Measurements from ENCODE around the gene DENND5B.
"Not testable (repeated sequence)": the region's sequence is repeated elsewhere in the genome, so short reads cannot be mapped to it uniquely, and the experiment has no call there.

DENND5B gene

DNA sequence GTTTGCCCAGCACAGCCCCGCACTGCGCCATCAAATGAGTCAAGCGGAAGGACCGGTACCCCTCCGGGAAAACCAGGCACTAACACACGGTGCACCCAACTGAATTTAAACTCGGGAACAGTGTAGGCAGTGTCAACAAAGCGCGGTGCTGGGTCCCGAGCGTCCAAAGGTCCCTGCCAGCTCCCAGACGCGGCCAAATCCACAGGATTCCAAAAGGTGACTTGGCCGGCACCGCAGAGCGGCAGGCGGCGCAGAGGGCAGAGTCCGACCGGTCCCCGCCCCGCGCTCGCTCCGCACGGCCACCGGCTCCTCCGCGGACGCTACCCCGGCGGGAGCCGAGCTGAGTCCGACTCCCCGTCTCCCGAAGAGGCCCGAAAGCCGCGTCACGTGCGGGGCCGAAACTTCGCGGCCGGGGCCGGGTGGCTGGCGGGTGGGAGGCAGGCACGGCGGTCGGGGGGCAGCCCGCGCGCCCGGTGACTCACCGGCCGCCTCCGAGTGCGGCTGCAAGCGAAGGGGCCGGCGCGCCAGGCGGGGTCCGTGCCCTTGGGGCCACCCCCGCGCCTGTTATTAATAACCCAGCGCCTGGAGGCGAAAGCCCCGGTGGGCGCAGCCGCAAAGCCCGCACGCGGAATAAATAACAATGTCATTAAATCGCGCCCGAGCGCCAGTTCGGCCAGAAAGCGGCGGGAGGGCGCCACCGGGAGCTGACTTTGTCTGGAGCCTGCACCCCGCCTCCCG lies 863 bp downstream of the DENND5B start:
- peak; percentile 15 to 47 for DNase-seq

GRCh38 chr12:31589598-31589903 lies 1.4 kb downstream of the DENND5B start:
- DNase-seq, result no peak

- no peak for DNase-seq
Measured at GRCh38 chr12:31588976-31589375, 2.0 kb downstream of the DENND5B start.

DNA sequence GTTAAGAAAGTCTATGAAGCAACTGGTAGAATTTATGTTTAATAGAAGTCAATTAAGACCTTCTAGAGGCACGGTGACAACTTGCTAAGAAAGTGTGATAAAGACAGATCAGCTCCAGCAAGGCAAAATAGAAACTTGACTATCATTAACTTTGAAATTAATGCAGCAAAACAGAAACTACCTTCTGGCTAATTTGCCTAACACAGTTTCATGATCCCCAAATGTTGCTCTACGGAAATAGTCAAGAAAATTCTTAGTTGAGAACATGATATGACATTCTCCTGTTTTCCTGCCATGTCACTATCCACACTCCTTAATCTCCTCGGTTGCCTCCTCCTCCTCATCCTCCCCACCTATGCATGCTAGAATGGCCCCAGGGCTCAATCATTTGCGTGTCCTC lies 4.2 kb downstream of the DENND5B start:
- no peak for DNase-seq

GRCh38 chr12:31585895-31586294 lies 5.0 kb downstream of the DENND5B start:
- DNase-seq, result no peak

DNA sequence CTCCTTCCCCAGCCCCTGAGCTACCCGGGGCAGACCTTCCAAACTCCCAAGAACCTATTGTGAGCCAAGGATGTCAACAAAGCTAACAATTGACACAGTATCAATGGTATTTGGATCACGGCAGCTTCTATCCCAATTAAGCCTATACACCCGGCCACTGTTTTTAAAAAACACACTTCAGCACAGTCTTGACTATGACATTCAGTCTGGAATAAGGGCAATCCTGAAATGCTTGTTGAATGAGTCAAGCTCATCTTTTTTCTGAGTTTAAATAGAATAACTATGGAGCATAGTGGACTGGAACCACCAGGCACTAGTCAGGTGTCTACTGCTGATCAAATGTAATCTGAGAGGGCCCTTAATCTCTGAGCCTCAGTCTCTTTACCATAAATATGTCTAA lies 5.7 kb downstream of the DENND5B start:
- no peak for DNase-seq

DNA sequence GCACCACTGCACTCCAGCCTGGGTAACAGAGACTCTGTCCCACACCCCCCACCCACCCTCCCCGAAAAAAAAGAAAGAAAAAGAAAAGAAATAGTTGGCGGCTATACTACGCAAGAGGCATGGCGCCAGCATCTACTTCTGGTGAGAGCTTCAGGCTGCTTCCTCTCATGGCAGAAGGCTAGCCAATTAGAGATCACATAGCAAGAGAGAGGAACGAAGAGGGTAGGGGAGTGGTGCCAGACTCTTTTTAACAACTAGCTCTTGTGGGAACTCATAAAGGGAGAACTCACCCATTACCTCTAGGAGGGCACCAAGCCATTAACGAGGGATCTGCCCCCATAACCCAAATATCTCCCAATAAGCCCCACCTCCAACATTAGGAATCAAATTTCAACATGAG lies 6.2 kb downstream of the DENND5B start:
- DNase-seq, result no peak

DNA sequence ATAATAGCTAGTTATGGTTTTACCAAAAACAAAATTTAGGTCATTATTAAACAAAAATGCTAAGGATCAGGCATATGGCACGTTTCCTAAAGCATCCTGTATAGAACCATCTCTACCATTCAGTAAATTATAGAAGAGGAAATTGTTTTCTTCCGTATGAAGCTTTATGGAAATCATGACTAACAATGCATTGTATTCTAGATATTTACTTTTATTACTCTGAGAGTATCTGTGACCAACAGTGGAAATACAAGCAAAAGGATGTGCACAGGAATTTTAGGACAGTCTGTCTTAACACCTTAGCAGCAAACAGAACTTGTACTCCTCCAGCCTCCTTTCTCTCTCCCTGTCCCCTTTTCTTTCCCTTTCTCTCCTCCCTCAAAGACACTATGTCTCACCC lies 7.1 kb downstream of the DENND5B start:
- DNase-seq, result no peak

- no peak for DNase-seq
Measured at GRCh38 chr12:31582155-31582554, 8.8 kb downstream of the DENND5B start.

DNA sequence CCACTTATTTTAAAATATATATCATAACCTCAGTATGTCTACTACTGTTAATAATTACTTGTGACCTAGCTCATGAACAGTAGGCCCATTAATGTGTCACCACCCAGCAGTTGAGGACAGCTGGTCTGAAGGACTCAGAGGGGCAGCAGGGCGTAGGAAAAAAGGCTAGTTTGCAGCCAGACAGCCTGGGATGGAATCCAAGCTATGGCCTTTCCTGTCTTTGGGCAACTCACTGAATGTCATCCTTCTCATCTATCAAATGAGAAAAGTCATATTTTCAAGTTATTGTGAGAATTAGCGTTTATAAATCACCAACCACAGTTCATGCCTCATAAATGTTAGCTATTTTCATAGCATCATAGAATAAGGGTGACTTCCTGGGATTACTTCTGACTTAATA lies 12.3 kb downstream of the DENND5B start:
- peak in 1 of 2 experiments; percentile 3 for DNase-seq

- DNase-seq, result no peak
Measured at GRCh38 chr12:31574803-31575575, 15.9 kb downstream of the DENND5B start.

GRCh38 chr12:31574367-31574766 lies 16.6 kb downstream of the DENND5B start:
- not testable (repeated sequence) for DNase-seq

- no peak for DNase-seq
Measured at GRCh38 chr12:31572900-31573600, 17.9 kb downstream of the DENND5B start.

GRCh38 chr12:31570880-31571279 lies 20.1 kb downstream of the DENND5B start:
- DNase-seq, result no peak

GRCh38 chr12:31569517-31569916 lies 21.4 kb downstream of the DENND5B start:
- DNase-seq, result not testable (repeated sequence)

DNA sequence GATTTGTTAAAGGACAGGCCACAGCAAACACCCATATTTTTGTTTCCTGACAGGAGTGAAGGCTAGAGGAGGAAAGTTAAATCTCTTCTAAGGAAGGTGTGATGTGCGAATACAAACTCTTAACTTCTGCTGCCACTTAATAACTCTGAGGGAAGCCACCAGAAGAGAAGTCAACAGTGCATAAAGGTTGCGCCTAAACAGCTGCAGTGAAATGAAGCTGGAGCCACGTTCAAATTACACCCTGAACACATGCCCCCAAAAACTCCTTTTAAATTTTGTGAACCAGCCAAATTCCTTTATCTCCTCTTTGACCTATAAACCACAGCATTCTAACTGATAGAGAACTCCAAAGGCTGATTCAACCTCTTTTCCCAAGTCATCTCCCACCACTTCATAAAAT lies 22.4 kb downstream of the DENND5B start:
- DNase-seq, result no peak

GRCh38 chr12:31567029-31567428 lies 23.9 kb downstream of the DENND5B start:
- no peak for DNase-seq

GRCh38 chr12:31566547-31566946 lies 24.4 kb downstream of the DENND5B start:
- no peak for DNase-seq

DNA sequence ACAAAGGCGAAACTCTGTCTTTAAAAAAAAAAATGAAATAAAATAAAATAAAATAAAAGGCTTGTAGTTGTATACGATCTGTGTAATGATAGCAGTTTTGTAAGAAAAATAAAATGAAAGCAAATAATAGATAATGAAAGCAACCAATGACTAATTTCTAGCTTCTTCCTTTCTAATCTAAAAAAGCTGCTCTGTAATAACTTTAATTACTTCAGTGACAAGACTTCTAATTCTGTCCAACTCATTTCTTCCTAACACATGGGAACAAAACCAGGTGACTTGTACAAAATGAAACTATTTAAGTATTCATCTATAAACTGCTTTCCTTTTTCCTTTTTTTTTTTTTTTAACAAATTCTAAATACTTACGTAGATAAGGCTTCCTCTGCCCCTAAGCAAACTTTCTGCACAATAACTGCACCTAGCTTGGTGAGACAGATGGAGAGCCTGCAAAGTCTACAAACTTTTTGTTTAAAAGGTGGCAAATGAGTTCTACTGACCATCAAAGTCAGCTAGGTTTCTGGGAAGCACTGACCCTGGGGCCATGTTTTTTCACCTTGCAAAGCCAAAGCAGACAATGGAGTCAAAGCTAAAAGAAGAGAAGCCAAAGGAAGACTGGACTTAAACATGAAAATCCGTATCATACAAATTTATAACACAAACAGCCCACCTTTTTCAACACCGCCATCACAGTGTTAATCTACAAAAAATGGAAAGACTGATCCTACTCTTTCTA lies 28.2 kb downstream of the DENND5B start:
- no peak for DNase-seq

- no peak for DNase-seq
Measured at GRCh38 chr12:31560516-31560915, 30.4 kb downstream of the DENND5B start.

DNA sequence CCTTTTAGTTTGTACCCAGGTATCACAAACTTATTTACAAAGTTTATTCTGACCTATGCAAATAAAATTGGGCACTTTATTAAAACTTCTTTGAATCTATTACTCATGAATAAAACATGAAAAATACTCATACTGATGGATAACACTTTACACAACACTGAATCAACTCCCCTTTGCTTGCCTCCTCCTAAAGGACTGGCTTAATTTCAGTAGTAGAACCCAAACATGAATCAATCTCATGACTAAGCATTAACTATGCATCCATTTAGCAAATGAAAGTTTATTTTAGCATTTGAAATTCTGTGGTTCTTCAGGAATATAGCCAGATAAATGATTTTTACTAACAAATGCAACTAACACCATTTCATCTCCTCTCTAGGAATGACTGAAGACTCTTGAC lies 32.4 kb downstream of the DENND5B start:
- no peak for DNase-seq

GRCh38 chr12:31557707-31558106 lies 33.2 kb downstream of the DENND5B start:
- no peak for DNase-seq

DNA sequence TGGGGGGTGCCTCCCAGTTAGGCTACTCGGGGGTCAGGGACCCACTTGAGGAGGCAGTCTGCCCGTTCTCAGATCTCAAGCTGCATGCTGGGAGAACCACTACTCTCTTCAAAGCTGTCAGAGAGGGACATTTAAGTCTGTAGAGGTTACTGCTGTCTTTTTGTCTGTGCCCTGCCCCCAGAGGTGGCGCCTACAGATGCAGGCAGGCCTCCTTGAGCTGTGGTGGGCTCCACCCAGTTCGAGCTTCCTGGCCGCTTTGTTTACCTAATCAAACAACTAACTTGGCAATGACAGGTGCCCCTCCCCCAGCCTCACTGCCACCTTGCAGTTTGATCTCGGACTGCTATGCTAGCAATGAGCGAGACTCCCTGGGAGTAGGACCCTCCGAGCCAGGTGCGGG lies 35.5 kb downstream of the DENND5B start:
- DNase-seq, result not testable (repeated sequence)
